Erythroblast (primary cell): ENCODE data around the gene TSHZ2.

Experiments used
- GATA1 ChIP-seq: IDR thresholded peaks from 2 replicates; pipeline ENCODE4 v1.6.1; 2011; ENCODE audit warnings: low read depth, mild to moderate bottlenecking, control low read depth, low read length, moderate library complexity
- POLR2A ChIP-seq: IDR thresholded peaks from 2 replicates; pipeline ENCODE4 v1.6.1; 2011; ENCODE audit warnings: mild to moderate bottlenecking, low read length

- TF ChIP-seq POLR2A: no peak
- no peak for TF ChIP-seq GATA1
Measured at GRCh38 chr20:53284256-53284655, 312.1 kb downstream of the TSHZ2 start.
